Right forelimb (tissue), 1 donor: ENCODE results near the gene DYNC1I1.
"Not testable (repeated sequence)": the region's sequence is repeated elsewhere in the genome, so short reads cannot be mapped to it uniquely, and the experiment has no call there.

Experiments used
- DNase-seq: peaks from one replicate; pipeline ENCODE4 v3.0.0-alpha.2; 2018

The DYNC1I1 gene

GRCh38 chr7:95910341-95910740, 138.0 kb downstream of the DYNC1I1 start:
- no peak for DNase-seq

- no peak for DNase-seq
These were observed 143.4 kb downstream of the DYNC1I1 start for GRCh38 chr7:95915731-95916130.

DNA sequence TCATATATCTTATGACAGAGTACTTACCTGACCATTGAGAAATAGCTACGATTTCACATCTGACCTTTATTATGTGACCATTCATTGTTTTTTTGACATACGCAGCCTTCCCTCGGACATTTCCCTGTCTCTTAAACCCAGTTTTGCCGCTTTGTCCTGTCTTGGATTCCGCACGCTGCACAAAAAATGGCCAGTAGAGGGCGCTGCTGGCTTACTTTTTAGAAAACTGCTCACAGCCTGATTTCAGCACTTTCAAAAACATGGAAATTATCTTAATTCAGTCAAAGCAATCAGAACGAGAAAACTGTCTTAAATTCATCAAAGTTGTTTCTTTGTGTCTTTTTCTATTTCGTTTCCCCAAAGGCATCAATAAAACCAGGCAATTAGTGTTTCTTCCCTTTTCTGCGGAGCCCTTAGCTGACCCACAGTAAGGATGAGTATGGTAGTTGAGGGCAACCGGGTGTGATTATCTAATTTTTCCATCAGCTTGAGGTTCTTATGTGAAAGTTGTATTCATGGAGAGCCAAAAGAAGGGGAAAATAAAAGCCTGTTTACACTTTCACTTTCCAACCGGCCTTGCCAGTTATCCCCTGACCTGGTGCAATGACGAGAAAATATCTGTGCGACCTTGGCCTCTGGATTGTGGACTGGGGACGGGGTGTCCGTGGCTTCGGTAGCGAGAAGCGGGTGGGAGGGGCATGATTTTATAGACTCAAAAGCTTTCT, 144.4 kb downstream of the DYNC1I1 start:
- DNase-seq, result peak; percentile 86

DNA sequence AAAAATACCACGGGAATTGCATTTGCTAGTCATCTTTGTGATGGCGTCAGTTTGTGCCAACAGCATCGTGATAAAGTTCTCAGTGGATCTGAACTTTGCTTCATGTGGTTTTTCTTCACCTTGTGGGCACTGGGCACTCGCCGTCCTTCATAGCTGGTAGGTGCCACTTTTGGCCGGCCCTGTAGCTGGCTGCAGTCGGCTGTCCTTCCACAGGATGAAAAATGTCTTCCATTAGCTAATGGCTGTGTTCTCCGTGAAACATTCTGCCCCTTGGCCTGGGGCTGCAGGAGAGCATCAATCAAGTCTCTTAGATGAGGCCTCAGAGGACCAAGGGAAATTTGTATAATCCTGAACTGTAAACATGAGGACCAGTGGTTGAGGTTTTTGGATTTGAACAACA, 145.3 kb downstream of the DYNC1I1 start:
- DNase-seq, result no peak

GRCh38 chr7:95919556-95919955, 147.2 kb downstream of the DYNC1I1 start:
- no peak for DNase-seq

DNA sequence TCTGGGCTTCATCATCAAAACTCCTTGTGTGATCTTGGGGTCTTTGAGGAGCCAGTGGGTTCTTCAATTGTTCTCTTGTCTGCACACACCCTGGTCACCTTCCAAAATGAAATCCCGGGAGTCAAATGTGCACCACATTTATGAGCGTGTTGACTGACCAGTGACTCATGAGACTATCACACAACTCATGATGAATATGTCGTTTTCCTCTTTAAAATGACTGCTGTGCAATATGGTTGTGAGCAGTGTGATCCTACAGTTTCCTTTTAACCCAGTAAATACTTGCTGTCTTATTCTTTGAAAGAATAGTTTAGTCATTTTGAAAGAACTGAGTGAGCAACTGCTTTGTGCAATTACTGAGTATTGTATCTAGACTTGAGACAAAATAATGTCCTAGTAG, 149.2 kb downstream of the DYNC1I1 start:
- no peak for DNase-seq

DNA sequence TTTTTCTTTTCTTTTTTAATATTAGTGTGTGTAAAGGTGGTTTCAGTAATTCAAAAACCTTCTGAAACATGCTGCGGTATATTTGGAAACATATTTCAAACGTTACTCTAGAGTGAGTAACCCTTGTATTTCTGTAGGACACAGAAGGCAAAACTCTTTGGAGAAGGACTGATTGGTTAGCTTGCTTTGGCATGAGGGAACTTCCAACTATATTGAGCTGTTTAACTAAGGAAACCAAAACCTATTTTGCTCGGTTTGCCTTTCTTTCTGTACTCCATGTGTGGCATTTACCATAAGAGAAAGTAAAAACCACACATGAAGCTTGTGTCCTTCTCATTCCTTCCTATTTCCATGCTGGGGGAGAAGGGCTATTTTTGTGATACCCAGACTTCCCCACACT, 149.8 kb downstream of the DYNC1I1 start:
- no peak for DNase-seq

- DNase-seq, result no peak
These were observed 152.9 kb downstream of the DYNC1I1 start for GRCh38 chr7:95925236-95925635.

DNA sequence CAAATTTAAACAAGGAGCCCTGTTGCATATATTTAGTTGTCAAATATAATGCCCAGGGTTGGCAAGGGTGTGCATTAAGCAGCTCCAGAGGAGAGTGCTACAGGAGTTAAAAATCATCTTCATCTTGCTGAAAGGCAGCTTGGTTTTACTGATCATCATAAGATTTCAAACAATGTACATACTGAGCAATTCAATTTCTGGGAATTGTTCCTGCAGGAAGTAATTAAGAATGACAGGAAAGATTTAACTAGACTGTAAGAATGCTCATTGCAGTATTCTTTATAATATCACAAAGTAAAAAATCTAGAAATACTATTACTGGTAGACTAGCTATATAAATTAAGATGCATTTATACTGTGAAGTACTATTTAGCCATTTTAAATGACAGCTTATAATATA, 153.6 kb downstream of the DYNC1I1 start:
- no peak for DNase-seq

GRCh38 chr7:95927756-95928155, 155.4 kb downstream of the DYNC1I1 start:
- DNase-seq, result no peak

DNA sequence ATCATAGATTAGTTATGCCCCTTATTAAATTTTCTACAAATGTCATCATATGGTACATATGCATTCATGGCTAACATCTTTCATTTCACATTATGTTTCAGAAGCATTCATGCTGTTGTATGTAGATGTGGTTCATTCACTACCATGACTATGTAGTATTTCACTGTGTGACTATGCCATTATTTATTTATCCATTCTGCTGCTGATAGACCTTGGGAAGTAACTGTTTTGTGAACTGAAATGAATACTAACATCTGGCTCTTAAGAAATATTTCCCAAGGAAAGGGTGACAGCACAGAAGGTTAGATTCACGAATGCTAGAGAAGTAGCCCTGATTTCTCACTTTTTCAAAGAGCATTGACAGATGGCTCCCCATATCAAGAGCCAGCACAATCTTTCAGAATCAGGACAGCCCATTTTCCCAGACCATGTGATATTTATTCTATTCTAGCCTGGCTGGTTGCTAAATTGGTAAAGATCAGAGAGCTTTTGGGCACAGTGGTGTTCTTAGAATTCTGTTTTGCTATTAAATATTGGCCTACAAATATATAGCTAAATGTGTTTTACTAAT, 157.4 kb downstream of the DYNC1I1 start:
- no peak for DNase-seq

DNA sequence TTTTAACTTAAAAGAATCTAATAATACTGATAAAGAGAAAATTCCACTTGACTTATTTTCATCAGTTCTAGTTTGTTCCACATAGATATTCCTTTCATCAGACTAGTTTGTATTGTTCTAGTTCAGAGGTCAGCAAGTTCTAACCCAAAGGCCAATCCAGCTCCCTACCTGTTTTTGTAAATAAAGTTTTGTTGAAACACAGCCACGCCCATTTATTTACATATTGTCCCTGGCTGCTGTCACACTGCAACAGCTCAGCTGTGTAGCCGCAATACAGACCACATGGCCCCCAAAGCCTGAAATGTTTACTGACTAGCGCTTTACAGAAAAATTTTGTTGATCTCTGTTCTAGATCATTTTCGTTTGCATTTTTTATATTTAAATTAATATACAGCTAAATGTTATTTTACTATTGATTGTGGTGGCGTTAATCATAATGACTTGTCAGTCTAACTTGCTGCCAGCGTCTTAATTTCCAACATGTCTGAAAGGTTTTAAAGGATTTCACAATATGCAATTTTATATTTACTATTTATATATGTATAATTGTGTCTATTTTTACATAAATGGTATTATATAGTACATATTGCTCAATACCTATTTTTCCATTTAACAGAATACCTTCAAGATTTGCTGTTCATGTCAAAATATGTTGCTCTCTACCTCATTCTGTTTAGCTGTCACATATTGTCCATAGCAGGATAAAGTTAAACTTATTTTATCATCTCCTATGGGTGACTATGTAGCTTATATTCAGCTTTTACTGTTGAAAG, 159.3 kb downstream of the DYNC1I1 start:
- DNase-seq, result no peak

DNA sequence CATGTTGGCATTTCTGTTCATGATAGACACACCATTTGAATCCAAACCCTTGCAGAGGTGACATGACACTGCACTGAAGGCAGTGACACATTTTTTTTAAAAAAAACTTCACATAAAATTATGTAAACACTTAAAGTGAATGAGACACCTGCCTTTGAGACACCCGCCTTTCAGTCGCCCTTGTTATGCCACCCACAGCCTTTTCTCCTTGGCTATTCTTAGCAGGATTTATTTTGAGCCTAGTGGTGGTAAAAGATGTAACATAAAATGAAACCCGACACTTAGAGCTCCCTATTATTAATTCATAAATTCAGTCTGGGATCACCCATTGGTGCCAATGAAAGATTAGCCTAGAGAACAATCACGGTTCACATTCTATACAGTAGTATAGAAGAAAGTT, 161.3 kb downstream of the DYNC1I1 start:
- no peak for DNase-seq

GRCh38 chr7:95944867-95945266, 172.5 kb downstream of the DYNC1I1 start:
- not testable (repeated sequence) for DNase-seq

- no peak for DNase-seq
These were observed 178.3 kb downstream of the DYNC1I1 start for GRCh38 chr7:95950698-95951097.

DNA sequence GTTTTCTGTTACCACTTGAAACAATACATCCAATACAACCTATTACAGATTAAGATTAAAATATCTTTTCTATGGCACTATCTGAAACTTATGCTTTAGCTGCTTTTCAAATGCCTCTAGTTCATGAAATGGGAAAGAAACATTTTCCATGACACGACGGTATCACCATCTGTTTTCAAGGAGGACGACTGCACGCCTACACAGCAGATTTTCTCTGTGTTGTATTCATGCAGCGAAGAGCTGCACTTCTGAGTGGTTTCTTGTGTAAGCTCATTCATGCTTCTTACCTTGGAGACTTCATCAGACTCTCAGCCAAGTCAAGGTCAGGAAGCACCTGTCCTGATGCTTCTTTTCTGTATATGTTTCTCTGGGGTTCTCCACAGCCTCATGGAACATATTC, 179.2 kb downstream of the DYNC1I1 start:
- DNase-seq, result no peak

DNA sequence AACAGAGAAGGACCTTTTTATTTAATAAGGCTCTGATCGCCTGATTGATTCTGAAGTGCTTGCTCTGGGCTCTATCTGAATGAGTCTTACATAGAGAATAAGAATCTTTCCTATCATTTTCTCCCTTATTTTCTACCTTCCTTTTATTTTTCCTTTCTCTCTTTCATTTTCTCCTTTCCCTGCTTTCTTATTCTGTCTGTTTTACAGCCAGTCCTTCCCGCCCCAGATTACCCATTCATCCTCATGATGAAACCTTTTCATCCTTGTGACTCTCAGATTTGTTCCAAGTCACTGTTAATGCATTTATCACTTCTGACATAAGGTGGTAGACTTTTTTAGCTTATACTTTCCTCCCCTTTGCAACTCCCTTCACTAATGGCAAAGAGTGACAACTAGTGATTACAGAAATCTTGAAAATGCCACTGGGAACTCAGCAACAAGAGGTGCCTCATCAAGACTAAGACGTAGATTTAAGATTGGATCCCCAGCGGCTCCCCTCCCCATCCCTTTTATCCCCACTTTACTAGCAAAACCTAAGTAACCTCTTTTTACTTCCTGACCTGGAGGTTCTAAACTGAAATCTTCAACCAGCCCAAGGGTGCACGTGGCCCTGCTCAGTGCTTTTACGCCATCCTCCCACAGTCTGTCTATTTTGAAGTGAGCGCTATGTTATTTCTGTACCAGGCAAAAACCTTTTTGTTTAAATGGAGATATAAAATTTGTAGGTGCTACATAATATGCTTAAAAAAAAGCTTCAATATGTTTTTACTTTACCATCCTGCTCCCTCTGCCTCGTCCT, 179.8 kb downstream of the DYNC1I1 start:
- no peak for DNase-seq

DNA sequence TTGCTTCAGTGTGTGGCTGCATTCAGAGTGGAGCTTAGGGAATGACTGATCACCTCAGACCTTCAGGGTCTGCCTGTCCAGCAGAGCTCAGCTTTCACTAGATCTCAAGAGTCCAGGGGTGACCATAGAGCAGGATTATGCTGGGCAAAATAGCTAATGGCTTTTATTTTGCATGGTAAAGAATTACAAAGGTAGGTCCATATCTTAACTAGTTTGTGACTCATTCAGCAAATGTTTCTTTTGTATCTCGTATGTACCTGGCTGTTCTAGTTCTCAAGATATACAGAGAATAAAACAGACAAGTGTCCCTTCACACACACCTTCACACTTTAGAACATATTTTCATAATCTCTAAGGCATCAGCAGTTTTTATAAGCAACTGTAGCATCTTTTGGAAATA, 180.5 kb downstream of the DYNC1I1 start:
- no peak for DNase-seq

GRCh38 chr7:95955748-95956147, 183.4 kb downstream of the DYNC1I1 start:
- DNase-seq, result no peak

GRCh38 chr7:95957510-95957909, 185.2 kb downstream of the DYNC1I1 start:
- no peak for DNase-seq

DNA sequence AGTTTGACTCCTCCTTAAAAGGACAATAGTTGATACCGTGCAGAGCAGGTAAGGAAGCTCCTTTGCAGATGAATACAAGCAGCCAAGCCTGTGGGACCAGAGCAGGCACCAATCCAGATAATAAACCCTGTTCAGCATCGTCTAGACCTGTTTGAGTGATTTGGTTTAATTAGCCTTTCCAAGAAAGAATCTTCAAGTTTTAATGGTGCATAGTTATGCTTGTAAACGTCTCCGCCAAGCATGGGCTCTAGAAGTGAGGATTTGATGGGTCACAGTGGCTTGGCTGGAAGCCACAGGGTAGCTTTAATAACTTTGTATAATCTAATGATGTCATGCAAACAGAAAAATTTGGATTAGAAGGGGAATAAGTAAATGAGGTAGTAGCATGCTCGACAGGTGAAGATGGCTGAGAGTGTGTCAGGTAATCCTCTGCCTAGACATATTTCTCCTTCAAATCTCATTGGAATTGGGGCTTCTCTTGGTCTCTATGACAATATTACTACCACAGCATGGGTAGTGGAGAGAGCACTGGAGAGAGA, 188.4 kb downstream of the DYNC1I1 start:
- DNase-seq, result no peak

DNA sequence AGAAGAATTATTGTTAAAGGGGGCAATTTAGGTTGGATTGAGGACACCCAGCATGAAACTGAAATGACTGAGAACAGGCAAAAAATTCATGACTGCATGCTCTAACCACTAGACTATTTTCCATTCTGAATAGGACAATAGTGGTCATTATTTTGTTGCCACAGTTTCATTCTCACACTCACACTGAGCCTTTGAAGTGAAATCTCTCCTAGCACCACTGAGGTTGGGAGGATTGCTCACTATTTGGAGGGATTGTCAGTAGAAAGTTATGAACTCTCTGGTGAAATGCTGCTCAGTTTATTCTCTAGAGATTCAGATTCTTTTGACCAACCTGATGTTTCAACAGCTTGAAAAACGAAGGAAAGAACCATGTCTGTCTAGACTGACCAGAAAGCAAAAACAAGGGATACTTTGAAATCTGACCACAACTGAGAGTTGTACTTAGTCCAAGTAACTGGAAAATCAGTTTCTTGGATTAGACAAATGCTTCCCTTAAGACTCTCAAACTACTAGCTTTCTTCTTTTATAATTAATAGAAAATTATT, 191.2 kb downstream of the DYNC1I1 start:
- no peak for DNase-seq

GRCh38 chr7:95971716-95972115, 199.4 kb downstream of the DYNC1I1 start:
- no peak for DNase-seq
